A673 (cell line): ENCODE measurements around the gene SRD5A3. TPM values are rescaled to one million over a fixed set of nuclear protein-coding genes. Genes with fewer than 3 reads are reported as not detected.

ENCODE experiments used
- BruUV-seq: library from RNA; stranded (reverse); fragments of 400-500 nt; replicated peaks from 2 replicates; lab custom pipeline; 2021; lab: Mats Ljungman, UMichigan
- CTCF ChIA-PET: fragments of 300-600 bp; sonication (Branson Sonifier 250); formaldehyde crosslinking; loops from one replicate; lab custom pipeline; 2022; ENCODE audit warnings: antibody characterized with exemption; lab: Charles Lee
- POLR2A ChIA-PET: fragments of 300-600 bp; sonication (Branson Sonifier 250); formaldehyde crosslinking; loops from one replicate; lab custom pipeline; 2022; ENCODE audit warnings: antibody characterized with exemption; ENCODE audit not compliant: low non-redundant PET; lab: Charles Lee
- DNase-seq: peaks from one replicate; pipeline ENCODE4 v3.0.0-alpha.2; 2015; ENCODE audit warnings: low spot score
- H3K27ac ChIP-seq: fragments of 200-600 bp; sonication (generic); 2 replicates; pipeline ENCODE4 v1.5.1; 2016; ENCODE audit warnings: mixed run types, low read depth, mild to moderate bottlenecking, mixed read lengths, antibody characterized with exemption, low read length; ENCODE audit not compliant: poor library complexity, severe bottlenecking
- H3K27me3 ChIP-seq: fragments of 200-600 bp; sonication (generic); replicated peaks from 2 replicates; pipeline ENCODE4 v1.6.1; 2017; ENCODE audit warnings: mixed run types, low read depth, mild to moderate bottlenecking, mixed read lengths, antibody characterized with exemption, low read length; ENCODE audit not compliant: insufficient read depth, poor library complexity
- H3K36me3 ChIP-seq: fragments of 200-600 bp; sonication (generic); 2 replicates; pipeline ENCODE4 v1.6.1; 2016; ENCODE audit warnings: mixed run types, mild to moderate bottlenecking, mixed read lengths, antibody characterized with exemption, low read length; ENCODE audit not compliant: insufficient read depth, poor library complexity, severe bottlenecking
- H3K4me1 ChIP-seq: fragments of 200-600 bp; sonication (generic); 2 replicates; pipeline ENCODE4 v1.6.1; 2017; ENCODE audit warnings: mixed run types, mild to moderate bottlenecking, mixed read lengths, antibody characterized with exemption, low read length; ENCODE audit not compliant: insufficient read depth, poor library complexity, severe bottlenecking
- H3K4me3 ChIP-seq: fragments of 200-600 bp; sonication (generic); 2 replicates; pipeline ENCODE4 v1.5.1; 2016; ENCODE audit warnings: low read depth, mixed run types, mild to moderate bottlenecking, mixed read lengths, low read length; ENCODE audit not compliant: poor library complexity, severe bottlenecking
- H3K9me3 ChIP-seq: fragments of 200-600 bp; sonication (generic); 2 replicates; pipeline ENCODE4 v1.6.1; 2016; ENCODE audit warnings: mixed run types, low read depth, mild to moderate bottlenecking, mixed read lengths, antibody characterized with exemption, low read length; ENCODE audit not compliant: poor library complexity, severe bottlenecking
- CTCF ChIP-seq: fragments of 300-800, 200-600 bp; sonication (generic); conservative IDR thresholded peaks from 2 replicates; pipeline ENCODE4 v1.5.1; 2017; ENCODE audit warnings: low read depth, mild to moderate bottlenecking, antibody characterized with exemption, low read length, moderate library complexity, mixed read lengths
- EZH2 ChIP-seq: fragments of 200-600 bp; sonication (generic); IDR thresholded peaks from 2 replicates; pipeline ENCODE4 v1.6.1; 2017; ENCODE audit warnings: borderline replicate concordance, low read depth, mild to moderate bottlenecking, mixed read lengths, antibody characterized with exemption, low read length; ENCODE audit not compliant: poor library complexity, severe bottlenecking
- intact Hi-C: fragments of 100-400 bp; cut with micrococcal nuclease; formaldehyde crosslinking; loops from one replicate; pipeline ENCODE4 v1.10.0; 2022; ENCODE audit not compliant: unreplicated experiment
- total RNA-seq: library from RNA; stranded (reverse); gene quantifications from 2 replicates; pipeline ENCODE4 v1.2.3, GENCODE V29; 2021

The SRD5A3 gene
- total RNA-seq, 1 experiment from 2014 or later = 48.1 TPM

GRCh38 chr4:55337944-55338343, 8.1 kb upstream of the SRD5A3 start:
- no peaks in the 10 kb centered on the region for H3K9me3 ChIP-seq
- CTCF ChIA-PET = no interaction called here
- H3K36me3 ChIP-seq = no peaks in the 10 kb centered on the region
- BruUV-seq = no TSS peak
- H3K4me3 ChIP-seq = no peak overlapping the region
- TF ChIP-seq CTCF = no peak
- no peak for TF ChIP-seq EZH2
- DNase-seq = no peak
- no peaks in the 10 kb centered on the region for H3K27me3 ChIP-seq
- H3K4me1 ChIP-seq = no peaks in the 10 kb centered on the region
- intact Hi-C loops = no loop called here
- POLR2A ChIA-PET = no interaction called here
- H3K27ac ChIP-seq = no peak overlapping the region

GRCh38 chr4:55338486-55338885, 7.6 kb upstream of the SRD5A3 start:
- no TSS peak for BruUV-seq
- Histone ChIP-seq H3K27ac (no peak overlapping the region), H3K4me1 (no peaks in the 10 kb centered on the region), H3K4me3 (no peak overlapping the region), H3K27me3 (no peaks in the 10 kb centered on the region), H3K36me3 (no peaks in the 10 kb centered on the region), H3K9me3 (no peaks in the 10 kb centered on the region)
- no peak for TF ChIP-seq CTCF
- TF ChIP-seq EZH2 = no peak
- CTCF ChIA-PET = no interaction called here
- POLR2A ChIA-PET = no interaction called here
- intact Hi-C loops = no loop called here
- DNase-seq = no peak

GRCh38 chr4:55340266-55340665, 5.8 kb upstream of the SRD5A3 start:
- no peak for DNase-seq
- no peaks in the 10 kb centered on the region for H3K9me3 ChIP-seq
- ChIA-PET CTCF (no interaction called here), POLR2A (no interaction called here)
- no peaks in the 10 kb centered on the region for H3K36me3 ChIP-seq
- BruUV-seq = no TSS peak
- no peaks in the 10 kb centered on the region for H3K4me1 ChIP-seq
- intact Hi-C loops = no loop called here
- TF ChIP-seq CTCF (no peak), EZH2 (no peak)
- no peak overlapping the region for H3K27ac ChIP-seq
- H3K27me3 ChIP-seq = no peaks in the 10 kb centered on the region
- no peak overlapping the region for H3K4me3 ChIP-seq
